Lower lobe of right lung (tissue), 2 donors: Measurements from ENCODE around the gene RBP4. TPM values are rescaled to one million over a fixed set of nuclear protein-coding genes. Genes with fewer than 3 reads are reported as not detected.

Experiments used
- ATAC-seq, 2 donors: fragments of 200-7000 bp; cut with Tn5 transposase; one replicate each; pipeline ENCODE4 v1.9.1; 2020 to 2022; ENCODE audit warnings: mild to moderate bottlenecking in 2 of 2, moderate library complexity in 2 of 2
- DNase-seq: peaks from one replicate; pipeline ENCODE4 v3.0.0-alpha.2; 2020
- H3K27ac ChIP-seq: fragments of 200-600 bp; one replicate; pipeline ENCODE4 v1.8.0; 2022
- H3K27me3 ChIP-seq: fragments of 200-600 bp; one replicate; pipeline ENCODE4 v1.8.0; 2022; ENCODE audit warnings: low read depth
- H3K36me3 ChIP-seq: fragments of 200-600 bp; one replicate; pipeline ENCODE4 v1.8.0; 2022; ENCODE audit warnings: mild to moderate bottlenecking
- H3K4me1 ChIP-seq: fragments of 200-600 bp; one replicate; pipeline ENCODE4 v1.8.0; 2022
- H3K4me3 ChIP-seq: fragments of 200-600 bp; one replicate; pipeline ENCODE4 v1.8.0; 2022; ENCODE audit warnings: mild to moderate bottlenecking
- H3K9me3 ChIP-seq: fragments of 200-600 bp; one replicate; pipeline ENCODE4 v1.8.0; 2022
- CTCF ChIP-seq: fragments of 200-600 bp; IDR thresholded peaks from one replicate; pipeline ENCODE4 v1.8.0; 2022; ENCODE audit warnings: antibody characterized with exemption, mild to moderate bottlenecking
- intact Hi-C: fragments of 100-400 bp; cut with DNase I; formaldehyde crosslinking; loops from one replicate; pipeline ENCODE4 v1.11.0; 2022
- total RNA-seq: library from RNA; stranded (reverse); fragmentation: NEBNext Ultra II Directional; extraction: Animal tissue kit (Norgen Biotek cat#: 25700); gene quantifications from one replicate; pipeline ENCODE4 v1.2.1, GENCODE V29; 2021
- donor health status: DM: no; HTN: yes; CAD: no; lungs with severe emphysema.

The RBP4 gene
- total RNA-seq, 1 donor from 2014 or later: 17.4 TPM

DNA sequence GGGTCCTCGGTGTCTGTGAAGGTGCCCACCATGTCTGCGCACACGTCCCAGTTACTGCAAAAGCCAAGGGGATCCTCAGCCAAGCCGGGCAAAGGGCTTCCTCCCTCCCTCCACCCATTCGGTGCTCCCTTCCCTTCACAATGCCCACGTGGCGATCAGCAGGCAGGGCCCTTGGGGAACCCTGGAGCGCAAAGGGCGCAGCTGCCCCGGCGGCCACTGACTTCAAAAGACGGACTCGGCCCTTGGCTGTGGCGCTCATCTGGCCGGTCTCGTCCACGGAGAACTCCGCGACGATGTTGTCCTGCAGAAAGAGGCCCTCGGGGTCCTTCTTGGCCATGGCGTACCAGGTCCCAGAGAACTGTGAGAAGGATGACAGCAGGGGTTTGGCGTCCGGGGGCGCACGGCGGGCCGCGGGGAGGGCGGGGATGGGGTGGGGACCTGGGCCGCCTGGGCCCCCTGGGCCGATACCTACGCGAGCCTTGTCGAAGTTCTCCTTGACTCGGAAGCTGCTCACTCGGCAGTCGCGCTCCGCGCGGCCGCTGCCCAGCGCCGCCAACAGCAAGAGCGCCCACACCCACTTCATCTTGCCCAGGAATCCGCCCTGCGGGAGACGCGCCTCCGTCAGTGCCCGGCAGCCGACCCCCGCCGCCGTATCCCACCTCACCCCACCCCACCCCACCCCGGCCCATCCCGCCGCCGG lies 439 bp downstream of the RBP4 start:
- H3K27me3 ChIP-seq: peaks cover 46% of the 10 kb centered on the region
- no peaks in the 10 kb centered on the region for H3K9me3 ChIP-seq
- ATAC-seq (peak; percentile 52 to 61), DNase-seq (no peak)
- peak overlapping the region; percentile 46 for H3K4me3 ChIP-seq
- H3K27ac ChIP-seq: no peak overlapping the region
- intact Hi-C loops: no loop called here
- H3K36me3 ChIP-seq: no peaks in the 10 kb centered on the region
- TF ChIP-seq CTCF: no peak
- H3K4me1 ChIP-seq: peaks cover 8% of the 10 kb centered on the region

GRCh38 chr10:93599778-93600177 lies 1.3 kb downstream of the RBP4 start:
- Histone ChIP-seq H3K9me3 (no peaks in the 10 kb centered on the region), H3K4me1 (peaks cover 8% of the 10 kb centered on the region), H3K27me3 (peaks cover 40% of the 10 kb centered on the region), H3K36me3 (no peaks in the 10 kb centered on the region), H3K27ac (no peak overlapping the region), H3K4me3 (no peak overlapping the region)
- no peak for TF ChIP-seq CTCF
- intact Hi-C loops: no loop called here
- ATAC-seq (no peak), DNase-seq (no peak)

- H3K36me3 ChIP-seq: no peaks in the 10 kb centered on the region
- ATAC-seq: no peak
- H3K27ac ChIP-seq: no peak overlapping the region
- intact Hi-C loops: no loop called here
- no peak for DNase-seq
- no peak overlapping the region for H3K4me3 ChIP-seq
- H3K9me3 ChIP-seq: no peaks in the 10 kb centered on the region
- peaks cover 40% of the 10 kb centered on the region for H3K27me3 ChIP-seq
- TF ChIP-seq CTCF: no peak
- peaks cover 8% of the 10 kb centered on the region for H3K4me1 ChIP-seq
Observed at GRCh38 chr10:93599335-93599734, 1.7 kb downstream of the RBP4 start.

- H3K4me3 ChIP-seq: no peak overlapping the region
- no peak for ATAC-seq
- no peak overlapping the region for H3K27ac ChIP-seq
- intact Hi-C loops: no loop called here
- TF ChIP-seq CTCF: no peak
- H3K4me1 ChIP-seq: peaks cover 8% of the 10 kb centered on the region
- DNase-seq: no peak
- peaks cover 32% of the 10 kb centered on the region for H3K27me3 ChIP-seq
- H3K9me3 ChIP-seq: no peaks in the 10 kb centered on the region
- no peaks in the 10 kb centered on the region for H3K36me3 ChIP-seq
Observed at GRCh38 chr10:93598157-93598556, 2.9 kb downstream of the RBP4 start.

- H3K27ac ChIP-seq: no peak overlapping the region
- H3K27me3 ChIP-seq: peaks cover 22% of the 10 kb centered on the region
- H3K4me1 ChIP-seq: peaks cover 9% of the 10 kb centered on the region
- ATAC-seq: no peak
- H3K36me3 ChIP-seq: no peaks in the 10 kb centered on the region
- intact Hi-C loops: no loop called here
- no peaks in the 10 kb centered on the region for H3K9me3 ChIP-seq
- H3K4me3 ChIP-seq: no peak overlapping the region
- no peak for DNase-seq
- no peak for TF ChIP-seq CTCF
Observed at GRCh38 chr10:93597075-93597599, 3.9 kb downstream of the RBP4 start.
